HepG2 (cell line): ENCODE results near the gene RGS19. TPM values are rescaled to one million over a fixed set of nuclear protein-coding genes. Genes with fewer than 3 reads are reported as not detected.

Experiments used
- ATAC-seq: fragments of 200-7000 bp; cut with Tn5 transposase; 3 replicates; pipeline ENCODE4 v1.9.1; 2020; ENCODE audit warnings: mild to moderate bottlenecking, moderate library complexity
- BruUV-seq: library from RNA; stranded (reverse); fragments of 400-500 nt; replicated peaks from 2 replicates; lab custom pipeline; 2021; lab: Mats Ljungman, UMichigan
- CTCF ChIA-PET: fragments of 300-600 bp; formaldehyde crosslinking; extraction: SDS; loops from one replicate; lab custom pipeline; 2021; ENCODE audit warnings: low total read pairs, inconsistent platforms, low intra/inter-chr PET ratio; lab: Yijun Ruan, JAX
- POLR2A ChIA-PET: fragments of 350-600 bp; sonication (Branson Sonifier 250); formaldehyde crosslinking; loops from one replicate; lab custom pipeline; 2020; ENCODE audit warnings: antibody characterized with exemption, inconsistent platforms; lab: Yijun Ruan, JAX
- DNase-seq: peaks from one replicate; pipeline ENCODE4 v3.0.0-alpha.2; 2015; ENCODE audit warnings: low spot score
- FAIRE-seq: peaks from 3 replicates; lab custom pipeline; 2011; peaks lifted over from hg19 to GRCh38; lab: Jason Lieb, UNC
- H2AFZ ChIP-seq: one replicate; pipeline ENCODE4 v1.6.1; 2011; ENCODE audit warnings: low read length, inconsistent platforms
- H3K27ac ChIP-seq: fragments of 300-600 bp; 3 replicates; pipeline ENCODE4 v1.8.0; 2011; ENCODE audit warnings: mixed run types, mild to moderate bottlenecking, mixed read lengths, low read length, inconsistent platforms; ENCODE audit not compliant: insufficient read depth; ENCODE audit errors: extremely low read length
- H3K27me3 ChIP-seq, 2 experiments: fragments of 200-600 bp in 1 of 2; 2 replicates in 1 of 2; 3 replicates in 1 of 2; pipeline versions ENCODE4 v1.6.0 to v1.8.0; 2011; ENCODE audit warnings: low read length in 2 of 2, mild to moderate bottlenecking in 2 of 2, moderate library complexity in 2 of 2, inconsistent platforms in 1 of 2; ENCODE audit not compliant: insufficient read depth in 2 of 2, control insufficient read depth in 1 of 2
- H3K36me3 ChIP-seq, 2 experiments: fragments of 200-600 bp in 1 of 2; replicated peaks in 1 of 2; 2 replicates in 1 of 2; 3 replicates in 1 of 2; pipeline versions ENCODE4 v1.5.1 to v1.8.0; 2011; ENCODE audit warnings: low read length in 2 of 2, inconsistent platforms in 1 of 2; ENCODE audit not compliant: insufficient read depth in 2 of 2, control insufficient read depth in 1 of 2
- H3K4me1 ChIP-seq: 2 replicates; pipeline ENCODE4 v1.5.1; 2012; ENCODE audit warnings: low read length, inconsistent platforms; ENCODE audit not compliant: insufficient read depth
- H3K4me2 ChIP-seq: 2 replicates; pipeline ENCODE4 v1.6.0; 2011; ENCODE audit warnings: low read depth, low read length, inconsistent platforms
- H3K4me3 ChIP-seq, 3 experiments: fragments of 200-600 bp in 1 of 3; sonication (generic), shearing (Covaris generic) in 1 of 3; replicated peaks in 1 of 3; 2 replicates each; pipeline ENCODE4 v1.5.1; 2011 to 2016; ENCODE audit warnings: low read length in 3 of 3, inconsistent platforms in 2 of 3, low read depth in 2 of 3, mild to moderate bottlenecking in 2 of 3, control low read depth in 1 of 3, mixed read lengths in 1 of 3; ENCODE audit not compliant: insufficient read depth in 1 of 3
- H3K79me2 ChIP-seq: one replicate; pipeline ENCODE4 v1.6.1; 2011; ENCODE audit warnings: low read length, inconsistent platforms; ENCODE audit not compliant: insufficient read depth
- H3K9ac ChIP-seq: 2 replicates; pipeline ENCODE4 v1.6.0; 2011; ENCODE audit warnings: mild to moderate bottlenecking, low read depth, low read length, inconsistent platforms; ENCODE audit not compliant: insufficient read depth
- H3K9me3 ChIP-seq: 2 replicates; pipeline ENCODE4 v1.5.1; 2012; ENCODE audit warnings: mild to moderate bottlenecking, low read length
- H4K20me1 ChIP-seq: 2 replicates; pipeline ENCODE4 v1.6.0; 2011; ENCODE audit warnings: inconsistent platforms, mild to moderate bottlenecking, low read length, moderate library complexity; ENCODE audit not compliant: insufficient read depth
- HMGA1 ChIP-seq: sonication (generic); formaldehyde crosslinking; conservative IDR thresholded peaks from 2 replicates; pipeline ENCODE4 v1.4.0; 2020; ENCODE audit warnings: missing genetic modification reagents
- MNT ChIP-seq: fragments of 450-650 bp; IDR thresholded peaks from 2 replicates; pipeline ENCODE4 v1.6.1; 2016
- PHF8 ChIP-seq: sonication (generic); formaldehyde crosslinking; IDR thresholded peaks from 2 replicates; pipeline ENCODE4 v1.5.0; 2020; ENCODE audit warnings: missing genetic modification reagents
- SIX1 ChIP-seq: sonication (generic); formaldehyde crosslinking; IDR thresholded peaks from 2 replicates; pipeline ENCODE4 v1.4.0; 2020; ENCODE audit warnings: missing genetic modification reagents, borderline replicate concordance
- TP53 ChIP-seq: sonication (generic); formaldehyde crosslinking; conservative IDR thresholded peaks from 2 replicates; pipeline ENCODE4 v1.4.0; 2020; ENCODE audit warnings: missing genetic modification reagents
- TRIM24 ChIP-seq: sonication (generic); formaldehyde crosslinking; IDR thresholded peaks from 2 replicates; pipeline ENCODE4 v1.8.0; 2022; ENCODE audit warnings: mild to moderate bottlenecking, missing genetic modification reagents
- ZNF337 ChIP-seq: sonication (generic); formaldehyde crosslinking; IDR thresholded peaks from 2 replicates; pipeline ENCODE4 v1.5.1; 2020; ENCODE audit warnings: missing genetic modification reagents, low read depth, mild to moderate bottlenecking, borderline replicate concordance
- ZNF383 ChIP-seq: sonication (generic); formaldehyde crosslinking; IDR thresholded peaks from 2 replicates; pipeline ENCODE4 v1.4.0; 2020; ENCODE audit warnings: missing genetic modification reagents, mild to moderate bottlenecking, borderline replicate concordance
- WGBS: methylation state at CpG from one replicate; pipeline ENCODE4 v1.1.6; 2017; ENCODE audit warnings: low lambda C conversion rate; 5-methylcytosine and 5-hydroxymethylcytosine counted together
- in situ Hi-C: cut with HindIII; loops from 2 replicates; pipeline ENCODE4 v1.10.0; 2017; ENCODE audit warnings: low pct_unique_long_range_greater_than_20kb; ENCODE audit not compliant: extremely low pct_ligation_motif_present
- intact Hi-C: fragments of 100-400 bp; cut with micrococcal nuclease; formaldehyde crosslinking; loops from one replicate; pipeline ENCODE4 v1.10.0; 2022; ENCODE audit not compliant: unreplicated experiment
- polyA plus RNA-seq, 8 experiments: library from polyadenylated mRNA; depleted of rRNA in 3 of 8; stranded (reverse) in 7 of 8; unstranded in 1 of 8; fragments of >200 nt; fragmentation: Illumina TruSeq in 4 of 8; extraction: Trizol in 4 of 8; gene quantifications; 2 replicates each; pipeline versions ENCODE4 v1.2.1 to v1.2.3, GENCODE V29; 2011 to 2016; ENCODE audit warnings: low read depth in 4 of 8, missing spikeins in 1 of 8, mixed read lengths in 1 of 8; ENCODE audit not compliant: insufficient read depth in 1 of 8
- total RNA-seq, 5 experiments: library from RNA; depleted of rRNA; stranded (reverse); fragments of >200 nt; fragmentation: Illumina TruSeq; extraction: Trizol; gene quantifications; 2 replicates each; pipeline ENCODE4 v1.2.3, GENCODE V29; 2016; ENCODE audit warnings: low read depth in 1 of 5

RGS19 gene
- total and polyA plus RNA-seq, 2 of the 13 experiments (the other 11 are each of a cell fraction or from before 2014, with no cell fraction given), result 10.7 to 11.9 TPM

- Histone ChIP-seq H3K27me3 (peaks cover 39 to 71% of the 10 kb centered on the region in 2 experiments), H3K9me3 (no peaks in the 10 kb centered on the region), H3K79me2 (no peaks in the 10 kb centered on the region), H3K9ac (no peak overlapping the region), H3K36me3 (no peaks in the 10 kb centered on the region), H4K20me1 (peaks cover 3% of the 10 kb centered on the region; the same call in 1 of the 2 replicates), H3K4me2 (no peak overlapping the region), H3K27ac (no peak overlapping the region), H3K4me1 (no peaks in the 10 kb centered on the region), H3K4me3 (no peak overlapping the region), H2AFZ (no peak overlapping the region)
- intact Hi-C loops (no loop called here), in situ Hi-C loops (no loop called here)
- TF ChIP-seq MNT (peak; percentile 58; the same call in 1 of the 2 replicates), TP53 (CRISPR knock-in tag) (no peak), PHF8 (no peak)
- CTCF ChIA-PET, result interaction anchor here (0.6 to 2.9 kb wide), 2 partner anchors 20 to 23 kb away, joined by 3 to 21 read pairs; no protein-coding TSS in a partner anchor
- DNase-seq, result no peak
- WGBS, result 0% methylated on average over 4 of the region's 4 CpGs
- no TSS peak for BruUV-seq
- no peak for ATAC-seq
- POLR2A ChIA-PET, result no interaction called here
- no peak for FAIRE-seq
These were observed 21.2 kb upstream of the RGS19 start for GRCh38 chr20:64100566-64100888.

- ATAC-seq (no peak), FAIRE-seq (no peak)
- H3K27me3 ChIP-seq, result peaks cover 39 to 69% of the 10 kb centered on the region in 2 experiments
- no peak overlapping the region for H3K9ac ChIP-seq
- CTCF ChIA-PET, result interaction anchor here (0.6 to 2.9 kb wide), 2 partner anchors 20 to 23 kb away, joined by 3 to 21 read pairs; no protein-coding TSS in a partner anchor
- H3K79me2 ChIP-seq, result no peaks in the 10 kb centered on the region
- intact Hi-C loops, result no loop called here
- no TSS peak for BruUV-seq
- peaks cover 3% of the 10 kb centered on the region; the same call in 1 of the 2 replicates for H4K20me1 ChIP-seq
- TF ChIP-seq ZNF337 (CRISPR knock-in tag), result no peak
- no peak for TF ChIP-seq HMGA1 (CRISPR knock-in tag)
- no peak for TF ChIP-seq SIX1 (CRISPR knock-in tag)
- TF ChIP-seq ZNF383 (CRISPR knock-in tag), result no peak
- no peak for TF ChIP-seq TRIM24 (CRISPR knock-in tag)
- TF ChIP-seq, all 625 proteins: peak for 0
- DNase-seq, result no peak
- Histone ChIP-seq H3K36me3 (no peaks in the 10 kb centered on the region), H3K4me2 (no peak overlapping the region), H3K9me3 (no peaks in the 10 kb centered on the region), H3K27ac (no peak overlapping the region), H3K4me3 (no peak overlapping the region), H3K4me1 (no peaks in the 10 kb centered on the region), H2AFZ (no peak overlapping the region)
- POLR2A ChIA-PET, result no interaction called here
- in situ Hi-C loops, result no loop called here
- 30% methylated on average over 14 of the region's 14 CpGs for WGBS
These were observed 20.7 kb upstream of the RGS19 start for GRCh38 chr20:64099880-64100565.
